Left lobe of liver (tissue), 2 donors: ENCODE data around the gene MAIP1. TPM values are rescaled to one million over a fixed set of nuclear protein-coding genes. Genes with fewer than 3 reads are reported as not detected.

Source experiments
- ATAC-seq: fragments of 200-7000 bp; cut with Tn5 transposase; one replicate; pipeline ENCODE4 v1.9.1; 2020; ENCODE audit warnings: mild to moderate bottlenecking, moderate library complexity
- DNase-seq: peaks from one replicate; pipeline ENCODE4 v3.0.0-alpha.2; 2020; ENCODE audit warnings: low spot score
- total RNA-seq: library from RNA; stranded (reverse); gene quantifications from one replicate; pipeline ENCODE4 v1.2.1, GENCODE V29; 2021
- donor health status: DM: no; HTN: no; CAD: no; lungs with moderate emphysema.
- donor health status: DM: no; HTN: yes; CAD: no.

The MAIP1 gene
- total RNA-seq, 1 donor from 2014 or later: 29.5 TPM

- DNase-seq (no peak), ATAC-seq (no peak)
Measured at GRCh38 chr2:199946836-199947235, 8.5 kb upstream of the MAIP1 start.

- ATAC-seq: no peak
Measured at GRCh38 chr2:199950396-199950795, 5.0 kb upstream of the MAIP1 start.

GRCh38 chr2:199951023-199951422 lies 4.4 kb upstream of the MAIP1 start:
- ATAC-seq: no peak
- DNase-seq: no peak

More at GRCh38 chr2:199950396-199950795, 5.0 kb upstream of the MAIP1 start:
- DNase-seq: no peak

GRCh38 chr2:199955007-199955338 lies 409 bp upstream of the MAIP1 start:
- no peak for DNase-seq
- ATAC-seq: peak; percentile 64

- ATAC-seq (no peak), DNase-seq (no peak)
Measured at GRCh38 chr2:199956062-199956380, 639 bp downstream of the MAIP1 start.

GRCh38 chr2:199958014-199958413 lies 2.6 kb downstream of the MAIP1 start:
- ATAC-seq (no peak), DNase-seq (no peak)

- DNase-seq (no peak), ATAC-seq (no peak)
Measured at GRCh38 chr2:199962203-199962602, 6.8 kb downstream of the MAIP1 start.

GRCh38 chr2:199966405-199966804 lies 11.0 kb downstream of the MAIP1 start:
- DNase-seq: no peak
- no peak for ATAC-seq

GRCh38 chr2:199966976-199967375 lies 11.6 kb downstream of the MAIP1 start:
- no peak for ATAC-seq
- DNase-seq: no peak

GRCh38 chr2:199968126-199968525 lies 12.7 kb downstream of the MAIP1 start:
- ATAC-seq (no peak), DNase-seq (no peak)

GRCh38 chr2:199972088-199972626 lies 16.8 kb downstream of the MAIP1 start:
- ATAC-seq (peak; percentile 79), DNase-seq (peak; percentile 68)

GRCh38 chr2:199973703-199974102 lies 18.3 kb downstream of the MAIP1 start:
- DNase-seq: no peak
- peak; percentile 60 for ATAC-seq

GRCh38 chr2:199975273-199975895 lies 20.0 kb downstream of the MAIP1 start:
- DNase-seq: no peak
- no peak for ATAC-seq

- ATAC-seq (peak; percentile 68), DNase-seq (peak; percentile 59)
Measured at GRCh38 chr2:199977984-199978415, 22.6 kb downstream of the MAIP1 start.

- no peak for DNase-seq
- ATAC-seq: peak; percentile 24
Measured at GRCh38 chr2:199979398-199979797, 24.0 kb downstream of the MAIP1 start.

GRCh38 chr2:199979832-199980628 lies 24.6 kb downstream of the MAIP1 start:
- DNase-seq (peak; percentile 84), ATAC-seq (peak; percentile 82)

GRCh38 chr2:199982126-199982843 lies 26.9 kb downstream of the MAIP1 start:
- DNase-seq: no peak
- no peak for ATAC-seq

GRCh38 chr2:199983534-199983933 lies 28.2 kb downstream of the MAIP1 start:
- ATAC-seq (no peak), DNase-seq (no peak)

GRCh38 chr2:199984159-199984558 lies 28.8 kb downstream of the MAIP1 start:
- DNase-seq: no peak
- no peak for ATAC-seq

GRCh38 chr2:199984755-199985154 lies 29.4 kb downstream of the MAIP1 start:
- no peak for ATAC-seq
- DNase-seq: no peak

- DNase-seq: peak; percentile 73
- peak; percentile 99 for ATAC-seq
Measured at GRCh38 chr2:199985625-199986207, 30.3 kb downstream of the MAIP1 start.
